Ovary (tissue), 3 donors: ENCODE results near the gene GPR171.

Experiments used
- CTCF ChIP-seq, 3 donors: fragments of 450-650 bp in 2 of 3; fragments of 200-600 bp in 1 of 3; IDR thresholded peaks; one replicate each; pipeline versions ENCODE4 v1.5.1 to v1.8.0; 2016 to 2022; ENCODE audit warnings: antibody characterized with exemption in 3 of 3, mild to moderate bottlenecking in 1 of 3
- POLR2A ChIP-seq: fragments of 450-650 bp; IDR thresholded peaks from one replicate; pipeline ENCODE4 v1.6.1; 2017; ENCODE audit warnings: antibody characterized with exemption, mild to moderate bottlenecking, moderate library complexity
- donor health status: DM: no; HTN: no; CAD: no.

DNA sequence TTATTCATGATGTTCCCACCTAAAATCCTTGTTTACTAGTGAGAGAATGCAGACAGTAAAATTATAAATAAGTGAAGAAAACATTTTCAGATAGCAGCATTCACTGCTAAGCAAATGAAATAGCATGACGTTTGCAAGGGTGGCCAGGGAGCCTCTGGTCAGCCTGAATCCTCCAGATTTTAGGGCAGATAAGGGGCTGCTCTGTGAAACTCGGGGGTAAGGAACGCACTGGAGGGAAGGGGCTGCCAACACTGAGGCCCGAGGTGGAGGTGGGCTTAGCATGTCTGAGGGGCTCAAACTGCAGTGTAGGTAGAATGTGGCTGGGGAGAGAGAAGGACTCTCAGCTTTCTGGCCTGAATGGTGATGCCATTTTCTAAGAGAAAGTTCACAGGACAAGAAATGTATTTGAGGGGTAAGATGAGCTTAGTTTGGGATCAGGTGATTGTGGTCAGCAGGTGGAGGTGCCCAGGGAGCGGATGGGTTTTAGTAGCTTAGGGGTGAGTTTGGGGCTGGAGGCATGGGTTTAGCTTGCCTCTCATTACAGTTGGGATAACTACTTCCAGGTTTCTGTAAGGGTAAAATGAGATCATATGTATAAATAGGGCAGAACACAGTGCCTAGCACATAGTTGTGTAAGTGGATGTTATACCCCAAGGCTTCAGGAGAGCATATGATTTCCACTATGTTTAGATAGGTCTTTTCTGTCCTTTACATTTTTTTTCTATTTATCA is 20.5 kb downstream of the GPR171 start:
- TF ChIP-seq POLR2A, result no peak
- no peak for TF ChIP-seq CTCF (IDR thresholded peaks at IDR 0.05)
